Transverse colon (tissue), 4 donors: ENCODE data around the gene IL4R. TPM values are rescaled to one million over a fixed set of nuclear protein-coding genes. Genes with fewer than 3 reads are reported as not detected.

ENCODE experiments used
- DNase-seq: peaks from one replicate; pipeline ENCODE4 v3.0.0-alpha.2; 2019
- H3K27ac ChIP-seq, 4 donors: fragments of 200-600 bp; sonication (generic); 2 replicates each; pipeline ENCODE4 v1.5.1; 2016 to 2018; ENCODE audit warnings: inconsistent platforms in 4 of 4
- H3K27me3 ChIP-seq: fragments of 200-600 bp; sonication (generic); 2 replicates; pipeline ENCODE4 v1.5.1; 2017; ENCODE audit warnings: inconsistent platforms
- H3K36me3 ChIP-seq, 4 donors: fragments of 200-600 bp; sonication (generic); 2 replicates each; pipeline ENCODE4 v1.5.1; 2017 to 2019; ENCODE audit warnings: inconsistent platforms in 4 of 4
- H3K4me1 ChIP-seq, 4 donors: fragments of 200-600 bp; sonication (generic); 2 replicates each; pipeline ENCODE4 v1.5.1; 2017 to 2020; ENCODE audit warnings: inconsistent platforms in 4 of 4
- H3K4me3 ChIP-seq, 4 donors: fragments of 200-600 bp; sonication (generic); 1 replicate in 1 of 4; 2 replicates in 3 of 4; pipeline versions ENCODE4 v1.5.1 to v1.6.1; 2017 to 2019; ENCODE audit warnings: inconsistent platforms in 4 of 4
- H3K9me3 ChIP-seq, 2 donors: fragments of 200-600 bp; sonication (generic); 2 replicates each; pipeline ENCODE4 v1.5.1; 2017 to 2019; ENCODE audit warnings: inconsistent platforms in 2 of 2
- CTCF ChIP-seq, 5 experiments: fragments of 200-600 bp in 3 of 5; fragments of 450-650 bp in 2 of 5; sonication (generic) in 3 of 5; IDR thresholded peaks; 1 replicate in 2 of 5; 2 replicates in 3 of 5; pipeline ENCODE4 v1.5.1; 2016 to 2017; ENCODE audit warnings: antibody characterized with exemption in 5 of 5, inconsistent platforms in 3 of 5, mild to moderate bottlenecking in 2 of 5, moderate library complexity in 1 of 5
- EP300 ChIP-seq: sonication (generic); formaldehyde crosslinking; IDR thresholded peaks from one replicate; pipeline ENCODE4 v1.6.1; 2017; ENCODE audit warnings: antibody characterized with exemption, low read depth
- POLR2A ChIP-seq: fragments of 450-650 bp; IDR thresholded peaks from one replicate; pipeline ENCODE4 v1.6.1; 2016; ENCODE audit warnings: antibody characterized with exemption, mild to moderate bottlenecking, moderate library complexity
- POLR2AphosphoS5 ChIP-seq, 3 donors: sonication (generic); formaldehyde crosslinking; IDR thresholded peaks; one replicate each; pipeline ENCODE4 v1.6.1; 2016; ENCODE audit warnings: antibody characterized with exemption in 3 of 3
- WGBS, 2 donors: methylation state at CpG; one replicate each; pipeline ENCODE4 v1.1.5; 2018; ENCODE audit warnings: low coverage in 1 of 2; 5-methylcytosine and 5-hydroxymethylcytosine counted together
- in situ Hi-C, 4 donors: fragments of 200-750 bp; cut with MboI; loops; one replicate each; pipeline versions ENCODE4 v1.15.0 to v1.15.1; 2017; ENCODE audit warnings: low sequenced_read_pairs in 3 of 4, low pct_ligation_motif_present in 1 of 4, low pct_unique_long_range_greater_than_20kb in 1 of 4
- intact Hi-C: fragments of 100-400 bp; cut with DNase I; formaldehyde crosslinking; loops from one replicate; pipeline ENCODE4 v1.15.1; 2023; ENCODE audit warnings: low total_unique reads
- total RNA-seq, 4 donors: library from RNA; depleted of rRNA; stranded (reverse); fragments of >200 nt; gene quantifications; one replicate each; pipeline ENCODE4 v1.1.0, GENCODE V29; 2016

IL4R gene
- total RNA-seq, 4 donors from 2014 or later: 106 to 235 (median 156) TPM

GRCh38 chr16:27318392-27319256, 4.8 kb downstream of the IL4R start:
- intact Hi-C loops: loop anchor here (5.0 to 10.0 kb wide), 2 partner anchors 46 to 76 kb away; no protein-coding TSS in a partner anchor
- Histone ChIP-seq H3K4me1 (peaks cover 35 to 91% (median 87%) of the 10 kb centered on the region in 4 donors), H3K4me3 (peak overlapping the region in 1 of 4 donors; percentile 7), H3K9me3 (no peaks in the 10 kb centered on the region), H3K36me3 (no peaks in the 10 kb centered on the region), H3K27ac (peak overlapping the region; percentile 93 to 99 (median 99)), H3K27me3 (no peaks in the 10 kb centered on the region)
- TF ChIP-seq CTCF (IDR thresholded peaks at IDR 0.05): no peak
- peak in 1 of 3 donors; percentile 16 for TF ChIP-seq POLR2AphosphoS5 (IDR thresholded peaks at IDR 0.05)
- DNase-seq: peak; percentile 48
- WGBS, 2 donors: 43% methylated on average over 18 of the region's 18 CpGs; no CpG with 5 or more reads in 1 of the 2 donors
- in situ Hi-C loops: loop anchor here in 1 of 4 donors (10.0 kb wide), 1 partner anchor 84 kb away; no protein-coding TSS in a partner anchor

- DNase-seq: no peak
- intact Hi-C loops: loop anchor here (5.0 to 10.0 kb wide), 2 partner anchors 45 to 77 kb away; no protein-coding TSS in a partner anchor
- Histone ChIP-seq H3K27ac (peak overlapping the region; percentile 93 to 99 (median 99)), H3K4me3 (no peak overlapping the region), H3K27me3 (no peaks in the 10 kb centered on the region), H3K4me1 (peaks cover 35 to 99% (median 95%) of the 10 kb centered on the region in 4 donors), H3K36me3 (no peaks in the 10 kb centered on the region), H3K9me3 (no peaks in the 10 kb centered on the region)
- WGBS, 2 donors: 80 to 92% methylated on average over 13 of the region's 13 CpGs
- TF ChIP-seq POLR2A: no peak
- no peak for TF ChIP-seq CTCF (IDR thresholded peaks at IDR 0.05)
- TF ChIP-seq POLR2AphosphoS5 (IDR thresholded peaks at IDR 0.05): no peak
- no peak for TF ChIP-seq EP300
- in situ Hi-C loops: loop anchor here in 1 of 4 donors (10.0 kb wide), 1 partner anchor 85 kb away; no protein-coding TSS in a partner anchor
Measured at GRCh38 chr16:27319257-27319965, 5.6 kb downstream of the IL4R start.

- peaks cover 40 to 100% (median 95%) of the 10 kb centered on the region in 4 donors for H3K4me1 ChIP-seq
- DNase-seq: no peak
- H3K27me3 ChIP-seq: no peaks in the 10 kb centered on the region
- no peaks in the 10 kb centered on the region for H3K9me3 ChIP-seq
- H3K27ac ChIP-seq: peak overlapping the region; percentile 93 to 99 (median 99)
- intact Hi-C loops (no loop called here), in situ Hi-C loops (no loop called here)
- H3K36me3 ChIP-seq: no peaks in the 10 kb centered on the region
- no peak for TF ChIP-seq POLR2AphosphoS5 (IDR thresholded peaks at IDR 0.05)
- no peak for TF ChIP-seq EP300
- TF ChIP-seq POLR2A: no peak
- TF ChIP-seq CTCF (IDR thresholded peaks at IDR 0.05): no peak
- no peak overlapping the region for H3K4me3 ChIP-seq
- 70 to 78% methylated on average over 4 to 12 of the region's 12 CpGs for WGBS, 2 donors
Measured at GRCh38 chr16:27320261-27321012, 6.7 kb downstream of the IL4R start.
